HEK293 (cell line): ENCODE data around the gene CPAMD8.
A peak's percentile ranks its signal among the peaks of the same experiment; 100 is the strongest.

Experiments
- CTCF ChIA-PET: fragments of 350-600 bp; formaldehyde crosslinking; extraction: SDS; loops from one replicate; lab custom pipeline; 2021; ENCODE audit warnings: antibody characterized with exemption; lab: Yijun Ruan, JAX
- POLR2A ChIA-PET: fragments of 300-600 bp; formaldehyde crosslinking; extraction: SDS; loops from one replicate; lab custom pipeline; 2020; ENCODE audit warnings: antibody characterized with exemption, inconsistent platforms; lab: Yijun Ruan, JAX
- H3K27ac ChIP-seq: fragments of 200-500 bp; sonication (Bioruptor generic); 2 replicates; pipeline ENCODE4 v1.5.1; 2014; ENCODE audit warnings: low read depth, low read length, control low read depth, inconsistent platforms; ENCODE audit errors: extremely low read depth
- H3K36me3 ChIP-seq, 2 experiments: fragments of 200-500 bp in 1 of 2; sonication (Bioruptor generic) in 1 of 2; 1 replicate in 1 of 2; 2 replicates in 1 of 2; pipeline ENCODE4 v1.5.1; 2014 to 2017; ENCODE audit warnings: inconsistent platforms in 2 of 2, low read length in 2 of 2; ENCODE audit not compliant: control insufficient read depth in 2 of 2, insufficient read depth in 1 of 2
- H3K4me1 ChIP-seq: fragments of 200-500 bp; sonication (Bioruptor generic); 2 replicates; pipeline ENCODE4 v1.5.1; 2014; ENCODE audit warnings: mild to moderate bottlenecking, low read length, inconsistent platforms; ENCODE audit not compliant: control insufficient read depth, insufficient read depth
- H3K4me3 ChIP-seq: 2 replicates; pipeline ENCODE4 v1.5.1; 2011; ENCODE audit warnings: low read depth, mild to moderate bottlenecking, control low read depth, low read length, moderate library complexity
- H3K9me3 ChIP-seq: fragments of 200-500 bp; sonication (Bioruptor generic); 2 replicates; pipeline ENCODE4 v1.5.1; 2014; ENCODE audit warnings: low read depth, low read length, inconsistent platforms; ENCODE audit not compliant: control insufficient read depth, insufficient read depth
- HOXA7 ChIP-seq: sonication (generic); formaldehyde crosslinking; IDR thresholded peaks from 2 replicates; pipeline ENCODE4 v1.8.1; 2022; ENCODE audit warnings: missing genetic modification reagents, borderline replicate concordance
- PRDM10 ChIP-seq: fragments of 450-650 bp; formaldehyde crosslinking; IDR thresholded peaks from 2 replicates; pipeline ENCODE4 v1.5.1; 2016; ENCODE audit warnings: missing biosample characterization, missing genetic modification characterization
- RBAK ChIP-seq: fragments of 450-650 bp; formaldehyde crosslinking; IDR thresholded peaks from 2 replicates; pipeline ENCODE4 v1.5.1; 2016; ENCODE audit warnings: missing biosample characterization, missing genetic modification characterization
- SALL2 ChIP-seq: fragments of 450-650 bp; formaldehyde crosslinking; IDR thresholded peaks from 2 replicates; pipeline ENCODE4 v1.5.0; 2017; ENCODE audit warnings: missing biosample characterization, mild to moderate bottlenecking, missing genetic modification characterization, borderline replicate concordance
- SETDB1 ChIP-seq: IDR thresholded peaks from one replicate; pipeline ENCODE4 v1.6.1; 2017; ENCODE audit warnings: mild to moderate bottlenecking, low read length, moderate library complexity, mixed read lengths; ENCODE audit not compliant: insufficient read length
- TRIM28 ChIP-seq: IDR thresholded peaks from 2 replicates; pipeline ENCODE4 v1.6.1; 2011; ENCODE audit warnings: low read length, control low read depth, borderline replicate concordance
- ZNF174 ChIP-seq: fragments of 450-650 bp; formaldehyde crosslinking; IDR thresholded peaks from 2 replicates; pipeline ENCODE4 v1.5.0; 2017; ENCODE audit warnings: missing biosample characterization, mild to moderate bottlenecking, missing genetic modification characterization
- ZNF302 ChIP-seq: fragments of 450-650 bp; formaldehyde crosslinking; IDR thresholded peaks from 2 replicates; pipeline ENCODE4 v1.5.1; 2016; ENCODE audit warnings: missing biosample characterization, missing genetic modification characterization, low read depth
- ZNF48 ChIP-seq: fragments of 450-650 bp; formaldehyde crosslinking; IDR thresholded peaks from 2 replicates; pipeline ENCODE4 v1.5.1; 2016; ENCODE audit warnings: missing biosample characterization, missing genetic modification characterization
- ZNF707 ChIP-seq: fragments of 450-650 bp; formaldehyde crosslinking; IDR thresholded peaks from 2 replicates; pipeline ENCODE4 v1.5.1; 2016; ENCODE audit warnings: missing biosample characterization, missing genetic modification characterization
- TF ChIP-seq, protein P1 (sequence below): fragments of 450-650 bp; formaldehyde crosslinking; IDR thresholded peaks from 2 replicates; pipeline ENCODE4 v1.5.1; 2016; ENCODE audit warnings: missing biosample characterization, missing genetic modification characterization
- TF ChIP-seq, protein P2 (sequence below): fragments of 450-650 bp; formaldehyde crosslinking; conservative IDR thresholded peaks from 2 replicates; pipeline ENCODE4 v1.5.1; 2016; ENCODE audit warnings: low read depth, missing biosample characterization, missing genetic modification characterization
- TF ChIP-seq, protein P3 (sequence below): fragments of 450-650 bp; formaldehyde crosslinking; IDR thresholded peaks from 2 replicates; pipeline ENCODE4 v1.5.1; 2016; ENCODE audit warnings: missing biosample characterization, missing genetic modification characterization

CPAMD8 gene

GRCh38 chr19:16915135-16915534 is 111.5 kb downstream of the CPAMD8 start:
- POLR2A ChIA-PET: no interaction called here
- TF ChIP-seq SETDB1 (peak; percentile 45), PRDM10 (tag by site-specific recombination) (no peak), TRIM28 (peak; percentile 39; the same call in 1 of the 2 replicates)
- TF ChIP-seq, protein P1, sequence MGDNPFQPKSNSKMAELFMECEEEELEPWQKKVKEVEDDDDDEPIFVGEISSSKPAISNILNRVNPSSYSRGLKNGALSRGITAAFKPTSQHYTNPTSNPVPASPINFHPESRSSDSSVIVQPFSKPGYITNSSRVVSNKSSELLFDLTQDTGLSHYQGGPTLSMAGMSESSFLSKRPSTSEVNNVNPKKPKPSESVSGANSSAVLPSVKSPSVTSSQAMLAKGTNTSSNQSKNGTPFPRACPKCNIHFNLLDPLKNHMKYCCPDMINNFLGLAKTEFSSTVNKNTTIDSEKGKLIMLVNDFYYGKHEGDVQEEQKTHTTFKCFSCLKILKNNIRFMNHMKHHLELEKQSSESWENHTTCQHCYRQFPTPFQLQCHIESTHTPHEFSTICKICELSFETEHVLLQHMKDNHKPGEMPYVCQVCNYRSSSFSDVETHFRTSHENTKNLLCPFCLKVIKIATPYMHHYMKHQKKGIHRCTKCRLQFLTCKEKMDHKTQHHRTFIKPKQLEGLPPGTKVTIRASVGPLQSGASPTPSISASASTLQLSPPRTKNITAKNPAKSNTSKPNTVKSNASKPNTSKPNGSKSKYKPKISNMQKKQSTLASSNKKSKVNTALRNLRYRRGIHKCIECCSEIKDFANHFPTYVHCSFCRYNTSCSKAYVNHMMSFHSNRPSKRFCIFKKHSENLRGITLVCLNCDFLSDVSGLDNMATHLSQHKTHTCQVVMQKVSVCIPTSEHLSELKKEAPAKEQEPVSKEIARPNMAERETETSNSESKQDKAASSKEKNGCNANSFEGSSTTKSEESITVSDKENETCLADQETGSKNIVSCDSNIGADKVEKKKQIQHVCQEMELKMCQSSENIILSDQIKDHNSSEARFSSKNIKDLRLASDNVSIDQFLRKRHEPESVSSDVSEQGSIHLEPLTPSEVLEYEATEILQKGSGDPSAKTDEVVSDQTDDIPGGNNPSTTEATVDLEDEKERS (tag by site-specific recombination): peak; percentile 99
- TF ChIP-seq, all 188 proteins: peak for 3
- Histone ChIP-seq H3K9me3 (no peaks in the 10 kb centered on the region), H3K27ac (no peak overlapping the region), H3K4me1 (no peaks in the 10 kb centered on the region), H3K4me3 (no peak overlapping the region), H3K36me3 (no peaks in the 10 kb centered on the region)
- CTCF ChIA-PET: no interaction called here

DNA sequence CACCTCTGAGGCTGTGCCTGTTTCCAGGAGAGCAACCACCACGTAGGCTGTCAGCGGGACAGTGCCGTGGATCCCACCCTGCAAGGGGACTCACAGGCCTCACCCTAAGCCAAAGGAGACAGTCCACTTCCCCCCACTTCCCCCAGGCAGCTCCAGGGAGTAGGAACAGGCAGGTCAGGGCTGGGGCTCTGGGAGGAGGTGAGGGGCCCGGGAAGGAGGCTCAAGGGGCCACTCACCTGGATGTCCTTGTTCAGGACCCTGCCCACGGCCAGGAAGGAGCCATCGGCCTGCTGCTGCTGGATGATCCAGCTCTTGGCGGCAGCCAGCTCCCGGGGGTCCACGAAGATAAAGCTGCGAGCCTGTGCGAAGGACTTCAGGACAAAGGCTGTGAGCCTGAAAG is 112.2 kb downstream of the CPAMD8 start:
- ChIA-PET CTCF (no interaction called here), POLR2A (no interaction called here)
- H3K4me3 ChIP-seq: no peak overlapping the region
- no peaks in the 10 kb centered on the region for H3K4me1 ChIP-seq
- TF ChIP-seq RBAK (tag by site-specific recombination) (no peak), HOXA7 (CRISPR knock-in tag) (no peak), ZNF48 (tag by site-specific recombination) (no peak), ZNF174 (no peak), SALL2 (tag by site-specific recombination) (no peak), ZNF302 (tag by site-specific recombination) (no peak), ZNF707 (tag by site-specific recombination) (no peak)
- TF ChIP-seq, protein P2, sequence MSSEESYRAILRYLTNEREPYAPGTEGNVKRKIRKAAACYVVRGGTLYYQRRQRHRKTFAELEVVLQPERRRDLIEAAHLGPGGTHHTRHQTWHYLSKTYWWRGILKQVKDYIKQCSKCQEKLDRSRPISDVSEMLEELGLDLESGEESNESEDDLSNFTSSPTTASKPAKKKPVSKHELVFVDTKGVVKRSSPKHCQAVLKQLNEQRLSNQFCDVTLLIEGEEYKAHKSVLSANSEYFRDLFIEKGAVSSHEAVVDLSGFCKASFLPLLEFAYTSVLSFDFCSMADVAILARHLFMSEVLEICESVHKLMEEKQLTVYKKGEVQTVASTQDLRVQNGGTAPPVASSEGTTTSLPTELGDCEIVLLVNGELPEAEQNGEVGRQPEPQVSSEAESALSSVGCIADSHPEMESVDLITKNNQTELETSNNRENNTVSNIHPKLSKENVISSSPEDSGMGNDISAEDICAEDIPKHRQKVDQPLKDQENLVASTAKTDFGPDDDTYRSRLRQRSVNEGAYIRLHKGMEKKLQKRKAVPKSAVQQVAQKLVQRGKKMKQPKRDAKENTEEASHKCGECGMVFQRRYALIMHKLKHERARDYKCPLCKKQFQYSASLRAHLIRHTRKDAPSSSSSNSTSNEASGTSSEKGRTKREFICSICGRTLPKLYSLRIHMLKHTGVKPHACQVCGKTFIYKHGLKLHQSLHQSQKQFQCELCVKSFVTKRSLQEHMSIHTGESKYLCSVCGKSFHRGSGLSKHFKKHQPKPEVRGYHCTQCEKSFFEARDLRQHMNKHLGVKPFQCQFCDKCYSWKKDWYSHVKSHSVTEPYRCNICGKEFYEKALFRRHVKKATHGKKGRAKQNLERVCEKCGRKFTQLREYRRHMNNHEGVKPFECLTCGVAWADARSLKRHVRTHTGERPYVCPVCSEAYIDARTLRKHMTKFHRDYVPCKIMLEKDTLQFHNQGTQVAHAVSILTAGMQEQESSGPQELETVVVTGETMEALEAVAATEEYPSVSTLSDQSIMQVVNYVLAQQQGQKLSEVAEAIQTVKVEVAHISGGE (tag by site-specific recombination): no peak
- TF ChIP-seq, protein P3, sequence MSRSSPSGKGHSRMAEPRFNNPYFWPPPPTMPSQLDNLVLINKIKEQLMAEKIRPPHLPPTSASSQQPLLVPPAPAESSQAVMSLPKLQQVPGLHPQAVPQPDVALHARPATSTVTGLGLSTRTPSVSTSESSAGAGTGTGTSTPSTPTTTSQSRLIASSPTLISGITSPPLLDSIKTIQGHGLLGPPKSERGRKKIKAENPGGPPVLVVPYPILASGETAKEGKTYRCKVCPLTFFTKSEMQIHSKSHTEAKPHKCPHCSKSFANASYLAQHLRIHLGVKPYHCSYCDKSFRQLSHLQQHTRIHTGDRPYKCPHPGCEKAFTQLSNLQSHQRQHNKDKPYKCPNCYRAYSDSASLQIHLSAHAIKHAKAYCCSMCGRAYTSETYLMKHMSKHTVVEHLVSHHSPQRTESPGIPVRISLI (tag by site-specific recombination): no peak
- no peak overlapping the region for H3K27ac ChIP-seq
- H3K9me3 ChIP-seq: no peaks in the 10 kb centered on the region
- no peaks in the 10 kb centered on the region for H3K36me3 ChIP-seq
